HG03575 (cell line): ENCODE data around the gene WDSUB1.

Source experiments
- ATAC-seq: cut with Tn5 transposase; IDR thresholded peaks from one replicate; pipeline ENCODE4 v1.9.1; 2021; ENCODE audit not compliant: unreplicated experiment, insufficient number of reproducible peaks, low FRiP score; ENCODE audit errors: extremely low read depth

The WDSUB1 gene

GRCh38 chr2:159204381-159205144 is 81.9 kb downstream of the WDSUB1 start:
- no peak for ATAC-seq

- no peak for ATAC-seq
Measured at GRCh38 chr2:159202568-159203071, 83.9 kb downstream of the WDSUB1 start.

- peak; percentile 97 for ATAC-seq
Measured at GRCh38 chr2:159201360-159202063, 85.0 kb downstream of the WDSUB1 start.

DNA sequence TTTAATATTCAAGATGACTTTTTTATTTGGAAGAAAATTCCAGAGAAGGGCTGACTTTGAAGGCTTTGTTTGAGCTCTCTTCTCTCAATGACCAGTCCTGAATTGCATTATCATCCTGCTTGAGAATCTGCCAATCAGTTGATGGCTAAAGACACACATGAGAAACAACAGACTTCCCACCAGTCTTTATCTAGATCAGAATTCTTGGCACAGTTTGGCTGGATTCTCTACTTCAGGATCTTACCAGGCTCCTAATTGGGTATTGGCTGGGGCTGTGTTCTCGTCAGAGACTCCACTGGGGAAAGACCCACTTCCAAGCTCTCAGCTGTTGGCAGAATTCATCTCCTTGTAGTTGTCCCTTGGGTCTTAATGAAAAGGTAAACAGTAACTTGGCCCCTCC is 86.0 kb downstream of the WDSUB1 start:
- no peak for ATAC-seq

- ATAC-seq, result no peak
Measured at GRCh38 chr2:159199761-159200465, 86.6 kb downstream of the WDSUB1 start.

GRCh38 chr2:159199236-159199635 is 87.3 kb downstream of the WDSUB1 start:
- ATAC-seq, result no peak

GRCh38 chr2:159196393-159196925 is 90.0 kb downstream of the WDSUB1 start:
- no peak for ATAC-seq

GRCh38 chr2:159195697-159196096 is 90.8 kb downstream of the WDSUB1 start:
- ATAC-seq, result no peak

DNA sequence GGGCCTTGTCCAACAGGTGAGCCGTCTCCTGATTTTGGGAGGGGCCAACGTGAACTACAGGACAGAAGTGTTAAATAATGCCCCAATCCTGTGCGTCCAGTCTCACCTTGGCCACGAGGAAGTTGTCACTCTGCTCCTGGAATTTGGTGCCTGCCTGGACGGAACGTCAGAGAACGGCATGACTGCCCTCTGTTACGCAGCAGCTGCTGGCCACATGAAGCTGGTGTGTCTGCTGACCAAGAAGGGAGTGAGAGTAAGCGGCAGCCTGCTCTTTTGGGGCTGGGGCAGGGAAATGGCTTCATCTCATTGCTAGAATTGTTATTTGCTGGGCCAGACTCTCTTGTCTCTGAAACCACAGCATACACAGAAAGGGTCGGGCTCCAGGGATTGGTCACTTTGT is 92.3 kb downstream of the WDSUB1 start:
- ATAC-seq, result no peak

- no peak for ATAC-seq
Measured at GRCh38 chr2:159193791-159194190, 92.7 kb downstream of the WDSUB1 start.

GRCh38 chr2:159192371-159192918 is 94.1 kb downstream of the WDSUB1 start:
- ATAC-seq, result no peak

DNA sequence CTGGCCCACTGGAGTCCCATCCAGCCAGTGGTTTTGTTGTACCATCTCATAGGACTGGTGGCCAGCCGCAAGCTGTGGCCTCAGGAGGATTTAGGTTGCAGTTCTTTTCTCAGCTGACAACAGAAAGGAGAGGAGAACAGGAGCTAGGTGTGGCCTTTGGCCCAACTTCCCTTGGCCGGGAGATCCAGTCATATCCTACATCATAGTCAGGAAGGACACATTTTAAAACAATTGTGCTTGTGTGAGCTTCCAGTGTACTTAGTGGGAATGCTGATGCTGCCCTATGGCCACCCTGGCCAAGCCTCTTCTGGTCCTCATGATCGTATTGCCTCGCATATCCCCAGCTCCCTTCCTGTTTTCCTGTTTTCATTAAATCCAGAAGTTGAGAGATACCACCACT is 98.1 kb downstream of the WDSUB1 start:
- no peak for ATAC-seq

GRCh38 chr2:159187106-159187505 is 99.4 kb downstream of the WDSUB1 start:
- ATAC-seq, result no peak

GRCh38 chr2:159186462-159186861 is 100.0 kb downstream of the WDSUB1 start:
- no peak for ATAC-seq
